Gastroesophageal sphincter (tissue), 3 donors: ENCODE measurements around the gene UST.

Experiments
- POLR2A ChIP-seq, 2 donors: fragments of 450-650 bp; IDR thresholded peaks; one replicate each; pipeline ENCODE4 v1.6.1; 2017; ENCODE audit warnings: antibody characterized with exemption in 2 of 2, mild to moderate bottlenecking in 2 of 2, moderate library complexity in 1 of 2
- POLR2AphosphoS5 ChIP-seq: sonication (generic); formaldehyde crosslinking; IDR thresholded peaks from one replicate; pipeline ENCODE4 v1.6.1; 2017; ENCODE audit warnings: antibody characterized with exemption
- TF ChIP-seq, protein P1 (sequence below), 4 experiments: fragments of 200-600 bp in 2 of 4; fragments of 450-650 bp in 2 of 4; sonication (generic) in 1 of 4; IDR thresholded peaks; one replicate each; pipeline ENCODE4 v1.5.1; 2017 to 2019; ENCODE audit warnings: antibody characterized with exemption in 4 of 4, mild to moderate bottlenecking in 2 of 4, moderate library complexity in 2 of 4

DNA sequence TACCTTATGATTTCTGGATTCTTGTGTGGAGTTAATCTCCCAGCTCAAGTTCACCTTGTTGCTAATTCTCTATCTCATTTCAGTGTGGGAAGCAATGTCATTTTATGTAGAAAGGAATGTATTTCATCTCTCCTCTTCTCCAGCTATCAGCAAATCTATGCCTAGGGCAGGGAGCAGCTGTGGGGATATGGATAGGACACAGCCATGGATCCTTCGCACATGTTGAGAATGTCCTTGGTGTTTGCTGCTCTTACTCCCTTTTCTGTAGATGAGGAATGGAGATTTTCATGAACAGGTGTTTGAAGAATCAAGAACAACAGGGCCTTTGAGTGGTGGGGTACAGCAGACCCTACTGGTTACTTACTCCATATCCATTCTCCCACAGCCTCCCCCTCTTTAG lies 182.0 kb downstream of the UST start:
- TF ChIP-seq POLR2A (IDR thresholded peaks at IDR 0.05) (no peak), POLR2AphosphoS5 (no peak)
- TF ChIP-seq, protein P1, sequence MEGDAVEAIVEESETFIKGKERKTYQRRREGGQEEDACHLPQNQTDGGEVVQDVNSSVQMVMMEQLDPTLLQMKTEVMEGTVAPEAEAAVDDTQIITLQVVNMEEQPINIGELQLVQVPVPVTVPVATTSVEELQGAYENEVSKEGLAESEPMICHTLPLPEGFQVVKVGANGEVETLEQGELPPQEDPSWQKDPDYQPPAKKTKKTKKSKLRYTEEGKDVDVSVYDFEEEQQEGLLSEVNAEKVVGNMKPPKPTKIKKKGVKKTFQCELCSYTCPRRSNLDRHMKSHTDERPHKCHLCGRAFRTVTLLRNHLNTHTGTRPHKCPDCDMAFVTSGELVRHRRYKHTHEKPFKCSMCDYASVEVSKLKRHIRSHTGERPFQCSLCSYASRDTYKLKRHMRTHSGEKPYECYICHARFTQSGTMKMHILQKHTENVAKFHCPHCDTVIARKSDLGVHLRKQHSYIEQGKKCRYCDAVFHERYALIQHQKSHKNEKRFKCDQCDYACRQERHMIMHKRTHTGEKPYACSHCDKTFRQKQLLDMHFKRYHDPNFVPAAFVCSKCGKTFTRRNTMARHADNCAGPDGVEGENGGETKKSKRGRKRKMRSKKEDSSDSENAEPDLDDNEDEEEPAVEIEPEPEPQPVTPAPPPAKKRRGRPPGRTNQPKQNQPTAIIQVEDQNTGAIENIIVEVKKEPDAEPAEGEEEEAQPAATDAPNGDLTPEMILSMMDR (IDR thresholded peaks at IDR 0.05) = no peak
